BE2C (cell line): Measurements from ENCODE around the gene NOTCH2NLA. TPM values are rescaled to one million over a fixed set of nuclear protein-coding genes. Genes with fewer than 3 reads are reported as not detected.
A peak's percentile ranks its signal among the peaks of the same experiment; 100 is the strongest.
"Not testable (repeated sequence)": the region's sequence is repeated elsewhere in the genome, so short reads cannot be mapped to it uniquely, and the experiment has no call there.

Source experiments
- DNase-seq: peaks from one replicate; pipeline ENCODE4 v3.0.0-alpha.2; 2020
- H3K27me3 ChIP-seq: fragments of 250-450 bp; sonication (Bioruptor Pico); 2 replicates; pipeline ENCODE4 v1.5.1; 2020; ENCODE audit warnings: mild to moderate bottlenecking
- H3K36me3 ChIP-seq: fragments of 250-450 bp; sonication (Bioruptor Pico); 2 replicates; pipeline ENCODE4 v1.5.1; 2020; ENCODE audit warnings: mild to moderate bottlenecking
- H3K4me1 ChIP-seq: fragments of 250-450 bp; sonication (Bioruptor Pico); 2 replicates; pipeline ENCODE4 v1.5.1; 2020
- H3K4me3 ChIP-seq: 2 replicates; pipeline ENCODE4 v1.5.1; 2011; ENCODE audit warnings: low read depth, low read length
- H3K9me3 ChIP-seq: fragments of 250-450 bp; sonication (Bioruptor Pico); 2 replicates; pipeline ENCODE4 v1.5.1; 2020
- polyA plus RNA-seq: library from polyadenylated mRNA; unstranded; fragments of >200 nt; gene quantifications from one replicate; pipeline ENCODE4 v1.2.1, GENCODE V29; 2012; ENCODE audit warnings: low read depth, missing spikeins; ENCODE audit not compliant: insufficient read length, insufficient read depth

Gene NOTCH2NLA
- polyA plus RNA-seq: not detected

- peak within 1 kb of the TSS; percentile 31; the same call in 1 of the 2 replicates for H3K4me3 ChIP-seq
- H3K4me1 ChIP-seq, H3K27me3 ChIP-seq, H3K36me3 ChIP-seq, H3K9me3 ChIP-seq: not testable (repeated sequence)
- peak; percentile 3 for DNase-seq
These were observed at the start of gene NOTCH2NLA for GRCh38 chr1:146228710-146229477. Gene NOTCH2NLA (minus strand): TSS chr1:146229021. CDS start chr1:146189337, 39,684 bp downstream.

GRCh38 chr1:146278346-146278745 lies 49.5 kb upstream of the NOTCH2NLA start:
- not testable (repeated sequence) for DNase-seq, H3K36me3 ChIP-seq, H3K9me3 ChIP-seq, H3K27me3 ChIP-seq, H3K4me1 ChIP-seq, H3K4me3 ChIP-seq

- not testable (repeated sequence) for H3K36me3 ChIP-seq, H3K4me1 ChIP-seq, DNase-seq, H3K4me3 ChIP-seq, H3K9me3 ChIP-seq, H3K27me3 ChIP-seq
These were observed 48.3 kb upstream of the NOTCH2NLA start for GRCh38 chr1:146277087-146277486.

GRCh38 chr1:146274083-146274482 lies 45.3 kb upstream of the NOTCH2NLA start:
- H3K27me3 ChIP-seq, H3K9me3 ChIP-seq, H3K36me3 ChIP-seq, H3K4me3 ChIP-seq, DNase-seq, H3K4me1 ChIP-seq: not testable (repeated sequence)

GRCh38 chr1:146273194-146273593 lies 44.4 kb upstream of the NOTCH2NLA start:
- H3K4me1 ChIP-seq, H3K4me3 ChIP-seq, H3K36me3 ChIP-seq, H3K27me3 ChIP-seq, DNase-seq, H3K9me3 ChIP-seq: not testable (repeated sequence)

GRCh38 chr1:146272734-146273133 lies 43.9 kb upstream of the NOTCH2NLA start:
- not testable (repeated sequence) for H3K36me3 ChIP-seq, H3K27me3 ChIP-seq, H3K4me3 ChIP-seq, H3K4me1 ChIP-seq, DNase-seq, H3K9me3 ChIP-seq

GRCh38 chr1:146271977-146272376 lies 43.2 kb upstream of the NOTCH2NLA start:
- not testable (repeated sequence) for H3K4me3 ChIP-seq, H3K9me3 ChIP-seq, H3K36me3 ChIP-seq, DNase-seq, H3K27me3 ChIP-seq, H3K4me1 ChIP-seq

GRCh38 chr1:146270129-146270528 lies 41.3 kb upstream of the NOTCH2NLA start:
- not testable (repeated sequence) for DNase-seq, H3K27me3 ChIP-seq, H3K4me3 ChIP-seq, H3K9me3 ChIP-seq, H3K4me1 ChIP-seq, H3K36me3 ChIP-seq

GRCh38 chr1:146266179-146266748 lies 37.4 kb upstream of the NOTCH2NLA start:
- not testable (repeated sequence) for H3K27me3 ChIP-seq, H3K4me3 ChIP-seq, H3K36me3 ChIP-seq, H3K9me3 ChIP-seq, DNase-seq, H3K4me1 ChIP-seq

- not testable (repeated sequence) for H3K4me1 ChIP-seq, H3K36me3 ChIP-seq, H3K9me3 ChIP-seq, H3K4me3 ChIP-seq, DNase-seq, H3K27me3 ChIP-seq
These were observed 35.9 kb upstream of the NOTCH2NLA start for GRCh38 chr1:146264761-146265160.

- not testable (repeated sequence) for H3K4me3 ChIP-seq, H3K27me3 ChIP-seq, H3K9me3 ChIP-seq, DNase-seq, H3K4me1 ChIP-seq, H3K36me3 ChIP-seq
These were observed 31.3 kb upstream of the NOTCH2NLA start for GRCh38 chr1:146260006-146260730.

GRCh38 chr1:146257992-146258552 lies 29.3 kb upstream of the NOTCH2NLA start:
- not testable (repeated sequence) for H3K4me3 ChIP-seq, H3K4me1 ChIP-seq, H3K27me3 ChIP-seq, DNase-seq, H3K9me3 ChIP-seq, H3K36me3 ChIP-seq

- not testable (repeated sequence) for H3K4me1 ChIP-seq, H3K4me3 ChIP-seq, H3K36me3 ChIP-seq, H3K9me3 ChIP-seq, H3K27me3 ChIP-seq, DNase-seq
These were observed 25.9 kb upstream of the NOTCH2NLA start for GRCh38 chr1:146254569-146255197.

GRCh38 chr1:146253249-146253855 lies 24.5 kb upstream of the NOTCH2NLA start:
- H3K36me3 ChIP-seq, H3K4me1 ChIP-seq, H3K4me3 ChIP-seq, H3K9me3 ChIP-seq, H3K27me3 ChIP-seq, DNase-seq: not testable (repeated sequence)

GRCh38 chr1:146251523-146251922 lies 22.7 kb upstream of the NOTCH2NLA start:
- H3K4me3 ChIP-seq, H3K36me3 ChIP-seq, DNase-seq, H3K27me3 ChIP-seq, H3K9me3 ChIP-seq, H3K4me1 ChIP-seq: not testable (repeated sequence)
